Effector memory CD4-positive, alpha-beta T cell (primary cell): ENCODE data around the gene TSPAN9.

Experiments used
- DNase-seq, 3 donors: peaks; one replicate each; pipeline ENCODE4 v3.0.0-alpha.2; 2020
- H3K27ac ChIP-seq: 2 replicates; pipeline ENCODE4 v1.7.0; 2013; ENCODE audit warnings: mild to moderate bottlenecking, low read length, moderate library complexity; ENCODE audit not compliant: insufficient read depth, poor library complexity, severe bottlenecking
- H3K27me3 ChIP-seq: replicated peaks from 2 replicates; pipeline ENCODE4 v1.7.0; 2013; ENCODE audit warnings: mild to moderate bottlenecking, low read length; ENCODE audit not compliant: insufficient read depth, control insufficient read depth, poor library complexity, severe bottlenecking
- H3K36me3 ChIP-seq: 2 replicates; pipeline ENCODE4 v1.7.0; 2013; ENCODE audit warnings: mild to moderate bottlenecking, low read length, moderate library complexity; ENCODE audit not compliant: control insufficient read depth, insufficient read depth
- H3K4me1 ChIP-seq: 2 replicates; pipeline ENCODE4 v1.7.0; 2013; ENCODE audit warnings: low read length, mild to moderate bottlenecking; ENCODE audit not compliant: control insufficient read depth, insufficient read depth, poor library complexity, severe bottlenecking
- H3K4me3 ChIP-seq: 2 replicates; pipeline ENCODE4 v1.7.0; 2013; ENCODE audit warnings: low read length, low read depth, mild to moderate bottlenecking; ENCODE audit not compliant: insufficient read depth, poor library complexity, severe bottlenecking
- H3K9me3 ChIP-seq: 2 replicates; pipeline ENCODE4 v1.7.0; 2013; ENCODE audit warnings: mild to moderate bottlenecking, low read length, moderate library complexity; ENCODE audit not compliant: control insufficient read depth

TSPAN9 gene

DNA sequence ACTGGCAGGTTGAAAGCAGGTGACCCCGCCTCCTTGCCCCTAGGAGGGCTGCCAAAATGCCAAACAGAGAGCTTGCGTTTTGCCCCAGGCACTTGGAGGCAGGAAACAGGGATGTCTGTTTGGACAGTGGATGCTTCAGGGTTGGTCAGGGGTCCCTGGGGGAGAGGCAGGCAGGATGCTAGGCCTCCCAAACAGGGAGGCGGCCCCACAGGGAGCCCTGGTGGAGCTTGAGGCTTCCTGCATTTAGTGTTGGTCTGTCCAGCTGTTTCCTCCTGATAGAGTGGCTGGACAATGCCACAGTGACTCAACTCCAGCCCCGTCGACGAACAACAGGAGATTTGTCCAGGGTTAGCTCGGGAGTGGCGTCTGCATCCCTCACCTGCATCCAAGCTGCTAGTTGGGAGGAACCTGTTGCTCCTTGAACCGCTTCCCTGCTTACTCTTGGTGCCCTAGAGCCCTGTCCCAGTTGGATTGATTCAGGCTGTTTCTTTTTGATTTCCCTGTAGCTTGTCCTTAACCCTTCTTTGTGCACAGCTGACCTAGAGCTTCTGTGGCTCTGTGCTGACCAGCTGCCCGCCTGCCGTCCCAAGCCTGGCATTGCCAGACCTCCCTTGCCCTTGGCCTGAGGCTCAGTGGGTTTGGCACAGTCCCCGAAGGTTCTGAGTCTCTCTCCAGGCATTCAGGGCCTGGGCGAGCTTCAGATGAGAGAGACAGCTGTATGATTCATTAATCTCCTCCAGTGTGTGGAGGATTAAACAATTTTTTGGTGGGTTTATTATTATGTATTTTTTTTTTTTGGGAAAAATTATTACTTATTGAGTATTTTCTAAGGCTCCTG is 45.9 kb downstream of the TSPAN9 start:
- DNase-seq: no peak
- Histone ChIP-seq H3K4me1 (peaks cover 7% of the 10 kb centered on the region), H3K4me3 (no peak overlapping the region), H3K36me3 (no peaks in the 10 kb centered on the region), H3K27ac (no peak overlapping the region), H3K9me3 (no peaks in the 10 kb centered on the region), H3K27me3 (no peaks in the 10 kb centered on the region)

GRCh38 chr12:3123729-3124128 is 46.5 kb downstream of the TSPAN9 start:
- Histone ChIP-seq H3K27ac (no peak overlapping the region), H3K9me3 (no peaks in the 10 kb centered on the region), H3K27me3 (no peaks in the 10 kb centered on the region), H3K36me3 (no peaks in the 10 kb centered on the region), H3K4me1 (peaks cover 7% of the 10 kb centered on the region), H3K4me3 (no peak overlapping the region)
- DNase-seq: no peak

DNA sequence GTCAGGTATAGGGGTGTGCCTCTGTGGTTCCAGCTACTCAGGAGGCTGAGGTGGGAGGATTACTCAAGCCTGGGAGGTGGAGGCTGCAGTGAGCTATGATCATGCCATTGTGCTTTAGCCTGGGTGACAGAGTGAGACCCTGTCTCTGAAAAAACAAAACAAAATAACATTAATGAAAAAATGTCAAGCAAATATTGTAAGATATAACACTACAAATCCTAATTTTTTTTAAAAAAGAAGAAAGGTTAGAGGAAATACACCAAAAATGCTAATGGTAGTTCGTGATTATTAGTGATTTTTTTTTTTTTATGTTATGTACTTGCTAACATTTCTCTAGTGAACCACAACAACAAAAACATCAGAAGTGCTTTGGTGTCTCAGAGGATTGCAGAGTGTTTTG is 47.7 kb downstream of the TSPAN9 start:
- peaks cover 8% of the 10 kb centered on the region for H3K4me1 ChIP-seq
- no peak for DNase-seq
- no peaks in the 10 kb centered on the region for H3K27me3 ChIP-seq
- no peak overlapping the region for H3K27ac ChIP-seq
- no peaks in the 10 kb centered on the region for H3K9me3 ChIP-seq
- no peak overlapping the region for H3K4me3 ChIP-seq
- H3K36me3 ChIP-seq: no peaks in the 10 kb centered on the region

DNA sequence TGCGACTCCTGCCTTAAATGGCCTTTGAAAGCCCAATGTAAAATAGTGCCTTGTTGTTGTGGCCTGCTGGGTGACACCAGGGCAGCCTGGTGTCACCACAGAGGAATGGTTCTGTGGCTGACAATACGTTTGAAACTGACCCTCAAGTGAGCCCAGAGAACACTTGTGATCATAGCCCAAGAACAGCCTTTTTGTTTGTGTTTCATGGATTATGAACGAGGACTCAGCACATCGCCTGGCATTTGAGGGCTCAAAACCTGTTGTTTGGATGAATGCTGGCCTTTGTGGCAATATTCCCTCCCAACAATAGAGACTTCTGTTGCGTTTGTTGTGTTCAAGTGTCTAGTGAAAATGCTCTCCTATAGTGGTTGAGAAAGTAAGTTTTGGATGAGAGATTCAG is 48.5 kb downstream of the TSPAN9 start:
- no peak for DNase-seq
- Histone ChIP-seq H3K27ac (no peak overlapping the region), H3K27me3 (no peaks in the 10 kb centered on the region), H3K4me3 (no peak overlapping the region), H3K9me3 (no peaks in the 10 kb centered on the region), H3K36me3 (no peaks in the 10 kb centered on the region), H3K4me1 (peaks cover 13% of the 10 kb centered on the region)

DNA sequence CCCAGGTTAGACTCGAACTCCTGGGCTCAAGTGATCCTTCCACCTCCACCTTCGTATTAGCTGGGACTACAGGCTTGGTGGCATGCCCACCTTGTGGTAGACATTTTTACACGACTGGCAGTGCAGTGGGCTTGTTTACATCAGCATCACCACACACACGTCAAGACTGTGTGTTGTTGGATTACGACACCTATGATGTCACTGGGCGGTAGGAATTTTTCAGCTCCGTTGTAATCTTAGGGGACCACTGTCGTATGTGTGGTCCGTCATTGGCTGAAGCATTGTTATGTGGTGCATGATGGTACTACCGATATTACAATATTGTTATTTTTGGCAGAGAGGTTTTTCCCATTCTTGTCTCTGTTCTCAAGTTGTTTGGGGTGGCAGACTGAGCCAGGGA is 50.7 kb downstream of the TSPAN9 start:
- H3K36me3 ChIP-seq: no peaks in the 10 kb centered on the region
- H3K27ac ChIP-seq: no peak overlapping the region
- peaks cover 13% of the 10 kb centered on the region for H3K4me1 ChIP-seq
- no peaks in the 10 kb centered on the region for H3K27me3 ChIP-seq
- no peak for DNase-seq
- no peaks in the 10 kb centered on the region for H3K9me3 ChIP-seq
- H3K4me3 ChIP-seq: no peak overlapping the region

DNA sequence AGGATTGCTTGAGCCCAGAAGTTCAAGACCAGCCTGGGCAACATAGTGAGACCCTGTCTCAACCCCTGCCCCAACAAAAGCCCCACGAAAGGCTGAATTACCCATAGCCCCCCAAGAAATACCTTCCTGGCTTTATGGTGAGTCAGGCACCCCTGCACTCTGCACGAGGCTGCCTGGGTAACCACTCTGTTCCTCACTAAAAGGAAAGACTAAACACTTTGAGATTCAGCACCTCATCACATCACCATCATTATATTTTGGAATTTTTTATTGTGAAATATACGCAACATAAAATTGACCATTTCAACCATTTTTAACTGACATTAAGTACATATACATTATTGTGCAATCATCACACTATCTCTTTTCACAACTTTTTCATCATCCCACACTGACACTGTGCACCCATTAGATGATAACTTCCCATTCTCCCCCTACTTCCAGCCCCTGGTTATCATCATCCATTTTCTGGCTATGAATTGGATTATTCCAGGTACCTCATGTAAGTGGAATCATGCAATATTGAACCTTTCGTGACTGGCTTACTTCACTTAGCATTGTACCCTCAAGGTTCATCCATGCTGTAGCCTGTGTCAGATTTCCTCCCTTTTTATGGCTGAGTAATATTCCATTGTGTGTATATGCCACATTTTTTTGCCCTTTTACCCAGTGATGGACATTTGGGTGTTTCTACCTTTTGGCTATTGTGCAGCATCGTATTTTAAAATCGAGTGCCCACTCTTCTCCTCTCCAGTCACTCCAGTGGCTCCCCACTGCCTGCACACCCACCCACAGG is 51.5 kb downstream of the TSPAN9 start:
- no peak for DNase-seq
- Histone ChIP-seq H3K9me3 (no peaks in the 10 kb centered on the region), H3K27me3 (no peaks in the 10 kb centered on the region), H3K4me3 (no peak overlapping the region), H3K36me3 (no peaks in the 10 kb centered on the region), H3K27ac (no peak overlapping the region), H3K4me1 (peaks cover 13% of the 10 kb centered on the region)

DNA sequence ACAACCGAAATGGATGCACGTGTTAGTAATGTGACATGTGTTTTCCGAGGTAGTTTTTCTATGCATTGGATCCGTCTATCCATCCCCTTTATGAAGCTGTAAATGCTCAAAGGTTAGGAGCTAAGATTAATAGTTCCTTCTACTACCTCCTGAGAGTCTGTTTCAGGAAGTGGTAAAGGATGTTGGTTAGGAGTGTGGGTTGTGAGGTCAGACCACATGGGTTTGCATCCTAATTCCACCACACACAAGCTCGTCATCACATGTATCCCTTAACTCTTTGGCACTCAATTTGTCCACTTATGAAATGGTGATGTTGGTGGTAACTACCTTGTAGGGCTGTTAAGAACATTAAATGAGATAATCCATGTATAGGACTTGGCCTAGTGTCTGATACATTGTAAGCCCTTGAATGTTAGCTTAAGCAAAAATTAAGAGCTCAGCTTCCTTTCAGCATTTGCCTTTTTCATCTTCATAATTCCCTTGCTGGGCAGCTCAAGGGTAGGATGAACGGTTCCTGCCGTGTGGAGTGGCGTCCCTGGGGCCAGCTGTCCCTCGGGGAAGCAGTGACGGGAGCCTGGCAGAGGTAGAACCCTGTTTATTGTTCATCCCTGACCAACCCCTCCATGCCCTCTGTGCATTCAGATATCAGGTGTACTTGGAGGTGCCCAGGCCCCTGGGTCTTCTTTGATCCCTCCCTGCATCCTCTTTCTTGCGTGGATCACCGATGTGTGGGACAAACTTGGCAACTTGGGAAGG is 52.3 kb downstream of the TSPAN9 start:
- no peak for DNase-seq
- Histone ChIP-seq H3K4me1 (peaks cover 13% of the 10 kb centered on the region), H3K27me3 (no peaks in the 10 kb centered on the region), H3K4me3 (no peak overlapping the region), H3K9me3 (no peaks in the 10 kb centered on the region), H3K36me3 (no peaks in the 10 kb centered on the region), H3K27ac (no peak overlapping the region)

- Histone ChIP-seq H3K4me3 (no peak overlapping the region), H3K27ac (no peak overlapping the region)
- DNase-seq: no peak
Measured at GRCh38 chr12:3130057-3130830, 53.1 kb downstream of the TSPAN9 start.

GRCh38 chr12:3131129-3131528 is 54.0 kb downstream of the TSPAN9 start:
- H3K9me3 ChIP-seq: no peaks in the 10 kb centered on the region
- peaks cover 13% of the 10 kb centered on the region for H3K4me1 ChIP-seq
- no peaks in the 10 kb centered on the region for H3K27me3 ChIP-seq
- H3K36me3 ChIP-seq: no peaks in the 10 kb centered on the region
- H3K4me3 ChIP-seq: no peak overlapping the region
- DNase-seq: no peak
- no peak overlapping the region for H3K27ac ChIP-seq

More at GRCh38 chr12:3130057-3130830, 53.1 kb downstream of the TSPAN9 start:
- peaks cover 13% of the 10 kb centered on the region for H3K4me1 ChIP-seq
- H3K27me3 ChIP-seq: no peaks in the 10 kb centered on the region
- H3K36me3 ChIP-seq: no peaks in the 10 kb centered on the region
- no peaks in the 10 kb centered on the region for H3K9me3 ChIP-seq
